ENCODE measurements around the gene MIS18A. TPM values are rescaled to one million over a fixed set of nuclear protein-coding genes. Genes with fewer than 3 reads are reported as not detected.
A peak's percentile ranks its signal among the peaks of the same experiment; 100 is the strongest.
"Not testable (repeated sequence)": the region's sequence is repeated elsewhere in the genome, so short reads cannot be mapped to it uniquely, and the experiment has no call there.

The MIS18A gene
- 21.8 and 35.2 TPM in 2 replicates for total RNA-seq (2014; rRNA removed; shearing (Covaris generic))

GRCh38 chr21:32278518-32279376, at the start of gene MIS18A:
MIS18A (minus strand) TSS chr21:32279049; CDS start chr21:32279014, 35 bp downstream.
- peak; percentile 98 for DNase-seq (ENCODE audit: low read depth)

GRCh38 chr21:32328595-32328994, 49.7 kb upstream of the MIS18A start:
- DNase-seq (ENCODE audit: low read depth): peak; percentile 36

GRCh38 chr21:32325706-32326105, 46.9 kb upstream of the MIS18A start:
- DNase-seq (ENCODE audit: low read depth): no peak

- no peak for DNase-seq (ENCODE audit: low read depth)
These were observed 43.8 kb upstream of the MIS18A start for GRCh38 chr21:32322676-32323075.

GRCh38 chr21:32322103-32322502, 43.3 kb upstream of the MIS18A start:
- no peak for DNase-seq (ENCODE audit: low read depth)

- DNase-seq (ENCODE audit: low read depth): no peak
These were observed 42.6 kb upstream of the MIS18A start for GRCh38 chr21:32321480-32321879.

- no peak for DNase-seq (ENCODE audit: low read depth)
These were observed 41.9 kb upstream of the MIS18A start for GRCh38 chr21:32320726-32321125.

GRCh38 chr21:32320059-32320458, 41.2 kb upstream of the MIS18A start:
- DNase-seq (ENCODE audit: low read depth): no peak

- no peak for DNase-seq (ENCODE audit: low read depth)
These were observed 40.2 kb upstream of the MIS18A start for GRCh38 chr21:32319012-32319411.

- no peak for DNase-seq (ENCODE audit: low read depth)
These were observed 38.9 kb upstream of the MIS18A start for GRCh38 chr21:32317726-32318125.

- DNase-seq (ENCODE audit: low read depth): no peak
These were observed 37.7 kb upstream of the MIS18A start for GRCh38 chr21:32316361-32317215.

- DNase-seq (ENCODE audit: low read depth): no peak
These were observed 36.8 kb upstream of the MIS18A start for GRCh38 chr21:32315511-32316281.

GRCh38 chr21:32314806-32315205, 36.0 kb upstream of the MIS18A start:
- DNase-seq (ENCODE audit: low read depth): no peak

GRCh38 chr21:32312976-32313375, 34.1 kb upstream of the MIS18A start:
- DNase-seq (ENCODE audit: low read depth): no peak

- DNase-seq (ENCODE audit: low read depth): no peak
These were observed 33.5 kb upstream of the MIS18A start for GRCh38 chr21:32312326-32312725.

- no peak for DNase-seq (ENCODE audit: low read depth)
These were observed 32.8 kb upstream of the MIS18A start for GRCh38 chr21:32311621-32312020.

GRCh38 chr21:32310976-32311375, 32.1 kb upstream of the MIS18A start:
- not testable (repeated sequence) for DNase-seq (ENCODE audit: low read depth)

- no peak for DNase-seq (ENCODE audit: low read depth)
These were observed 31.1 kb upstream of the MIS18A start for GRCh38 chr21:32309906-32310460.

- no peak for DNase-seq (ENCODE audit: low read depth)
These were observed 29.8 kb upstream of the MIS18A start for GRCh38 chr21:32308696-32309095.

GRCh38 chr21:32307706-32308105, 28.9 kb upstream of the MIS18A start:
- DNase-seq (ENCODE audit: low read depth): no peak

GRCh38 chr21:32306021-32306780, 27.4 kb upstream of the MIS18A start:
- DNase-seq (ENCODE audit: low read depth): no peak

Measured in M059J (cell line).